BLaER1 treated with 17β-estradiol and CSF1 and Interleukin-3, amounts not matched to agents 10 nM and 100 nM (cell line): Measurements from ENCODE around the gene IL4R.

Source experiments
- H3K27ac ChIP-seq, 11 experiments: shearing (Covaris generic); formaldehyde crosslinking; 2 replicates each; pipeline ENCODE4 v1.8.1; 2022
- H3K27me3 ChIP-seq, 11 experiments: shearing (Covaris generic); formaldehyde crosslinking; 2 replicates each; pipeline ENCODE4 v1.8.1; 2022
- H3K36me3 ChIP-seq, 11 experiments: shearing (Covaris generic); formaldehyde crosslinking; 2 replicates each; pipeline ENCODE4 v1.8.1; 2022
- H3K4me1 ChIP-seq, 10 experiments: shearing (Covaris generic); formaldehyde crosslinking; 2 replicates each; pipeline ENCODE4 v1.8.1; 2022
- H3K4me2 ChIP-seq, 11 experiments: shearing (Covaris generic); formaldehyde crosslinking; 2 replicates each; pipeline ENCODE4 v1.8.1; 2022
- H3K4me3 ChIP-seq, 10 experiments: shearing (Covaris generic); formaldehyde crosslinking; 2 replicates each; pipeline ENCODE4 v1.8.1; 2022
- H3K9ac ChIP-seq, 11 experiments: shearing (Covaris generic); formaldehyde crosslinking; 2 replicates each; pipeline ENCODE4 v1.8.1; 2022
- H3K9me3 ChIP-seq, 11 experiments: shearing (Covaris generic); formaldehyde crosslinking; replicated peaks in 1 of 11; 2 replicates each; pipeline ENCODE4 v1.8.1; 2022
- H4K20me1 ChIP-seq, 11 experiments: shearing (Covaris generic); formaldehyde crosslinking; 2 replicates each; pipeline ENCODE4 v1.8.1; 2022
- Cebpa-rat ChIP-seq, 11 experiments: shearing (Covaris generic); IDR thresholded peaks; 2 replicates each; pipeline ENCODE4 v1.8.1; 2022

Gene IL4R

DNA sequence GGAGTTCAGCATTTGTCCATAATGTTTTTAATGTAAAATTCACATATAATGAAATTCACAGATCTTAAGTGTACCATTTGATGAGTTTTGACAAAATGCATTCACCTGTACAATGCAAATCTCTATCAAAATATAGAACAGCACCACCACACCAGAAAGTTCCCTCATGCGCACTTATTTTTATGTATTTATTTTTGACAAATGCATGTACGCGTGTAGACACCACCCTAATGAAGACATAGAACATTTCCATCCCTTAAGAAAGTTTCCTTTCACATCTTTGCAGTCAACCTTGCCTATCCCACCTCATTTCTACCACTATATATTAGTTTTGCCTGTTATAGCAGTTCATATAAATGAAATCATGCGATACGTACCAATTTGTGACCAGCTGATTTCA is 15.6 kb upstream of the IL4R start:
- Histone ChIP-seq H3K4me1 (peaks cover 0 to 19% (median 9%) of the 10 kb centered on the region in 10 experiments; a peak in 13 of 20 replicates), H3K27me3 (no peaks in the 10 kb centered on the region), H3K4me2 (no peak overlapping the region), H3K36me3 (no peaks in the 10 kb centered on the region), H3K9ac (no peak overlapping the region), H3K27ac (no peak overlapping the region), H3K4me3 (no peak overlapping the region), H4K20me1 (no peaks in the 10 kb centered on the region), H3K9me3 (no peaks in the 10 kb centered on the region)
- no peak for TF ChIP-seq Cebpa-rat (IDR thresholded peaks at IDR 0.05)

DNA sequence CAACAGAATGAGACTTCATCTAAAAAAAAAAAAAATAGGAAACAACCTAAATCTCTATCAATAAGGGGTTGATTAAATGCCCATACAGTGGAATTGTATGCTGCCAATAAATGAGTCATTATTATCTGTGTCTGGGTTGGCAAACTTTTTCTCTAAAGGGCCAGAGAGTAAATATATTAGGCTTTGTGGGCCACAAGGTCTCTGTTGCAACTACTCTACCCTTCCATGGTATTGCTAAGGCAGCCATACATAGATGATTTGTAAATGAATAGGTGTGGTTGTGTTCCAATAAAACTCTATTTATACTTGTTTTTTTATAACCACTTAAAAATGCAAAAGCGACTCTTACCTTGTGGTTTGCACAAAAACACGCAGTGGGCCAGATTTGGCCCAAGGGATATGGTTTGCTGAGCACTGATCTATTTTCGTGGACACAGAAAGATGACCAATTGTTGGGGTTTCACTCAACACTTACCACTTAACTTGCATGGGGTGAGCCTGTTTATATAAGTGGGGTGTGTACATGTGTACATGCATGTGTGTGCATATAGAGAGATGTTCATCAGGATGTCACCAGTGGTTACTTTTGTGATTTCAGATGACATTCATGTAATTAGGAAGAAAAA is 12.4 kb upstream of the IL4R start:
- Histone ChIP-seq H4K20me1 (no peaks in the 10 kb centered on the region), H3K36me3 (no peaks in the 10 kb centered on the region), H3K4me2 (no peak overlapping the region), H3K4me1 (peaks cover 0 to 45% (median 17%) of the 10 kb centered on the region in 10 experiments; a peak in 13 of 20 replicates), H3K27me3 (no peaks in the 10 kb centered on the region), H3K4me3 (no peak overlapping the region), H3K27ac (no peak overlapping the region), H3K9ac (no peak overlapping the region), H3K9me3 (no peaks in the 10 kb centered on the region)
- TF ChIP-seq Cebpa-rat (IDR thresholded peaks at IDR 0.05): no peak

DNA sequence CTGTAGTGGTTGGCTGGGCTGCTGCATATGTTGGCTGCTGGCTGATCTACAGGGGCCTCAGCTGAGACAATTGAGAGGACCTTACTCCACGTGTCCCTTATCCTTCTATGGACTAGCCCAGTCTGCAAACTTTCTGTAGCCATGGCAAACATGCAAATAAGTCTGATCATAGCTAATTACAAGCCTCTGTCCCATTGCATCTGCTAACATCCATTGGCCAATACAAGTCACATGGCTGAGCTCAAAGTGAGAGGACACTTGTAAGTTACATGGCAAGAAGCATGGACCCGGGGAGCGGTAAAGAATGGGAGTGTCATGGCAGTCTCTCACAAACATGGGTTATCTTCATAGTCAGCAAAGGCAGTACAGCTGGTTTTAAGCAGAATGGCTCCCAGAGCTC is 11.6 kb upstream of the IL4R start:
- Histone ChIP-seq H3K9ac (no peak overlapping the region), H3K4me2 (no peak overlapping the region)

DNA sequence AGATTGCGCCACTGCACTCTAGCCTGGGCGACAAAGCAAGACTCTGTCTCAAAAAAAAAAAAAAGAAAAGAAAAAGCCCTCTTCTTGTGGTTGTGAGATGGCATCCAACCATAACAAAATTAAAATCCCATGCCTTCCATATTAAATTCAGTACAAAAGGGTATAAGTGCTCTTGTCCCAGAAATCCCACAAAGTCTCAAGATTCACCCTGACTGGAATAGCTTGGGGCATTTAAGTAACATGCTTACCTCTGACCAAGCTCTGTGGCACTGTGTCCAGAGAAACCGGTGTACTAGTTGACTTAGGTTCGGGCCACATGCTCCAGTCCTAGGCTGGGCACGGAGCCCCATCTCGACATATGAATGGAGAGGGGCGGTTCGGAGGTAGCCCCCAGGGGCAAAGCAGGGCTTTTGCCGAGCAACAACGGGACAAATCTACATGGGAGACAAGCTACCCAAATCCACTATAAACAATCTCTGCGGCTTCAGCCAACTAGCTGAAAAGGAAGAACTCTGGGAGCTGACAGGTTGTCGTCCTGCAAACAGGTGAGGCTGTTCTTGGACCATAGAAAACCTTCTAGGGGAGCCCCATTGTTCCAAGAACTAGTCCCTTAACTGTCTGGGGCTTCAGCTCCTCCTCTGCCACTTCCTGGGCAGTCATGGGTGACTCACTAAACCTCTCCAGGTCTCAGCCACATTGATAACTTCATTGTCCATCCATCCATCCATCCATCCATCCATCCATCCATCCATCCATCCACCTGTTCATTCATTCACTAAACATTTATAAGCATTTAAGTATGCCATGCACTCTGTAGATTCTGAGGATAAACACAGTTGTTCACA is 10.3 kb upstream of the IL4R start:
- Histone ChIP-seq H3K36me3 (no peaks in the 10 kb centered on the region), H3K4me2 (peak overlapping the region in 6 of 11 experiments; percentile 6 to 65 (median 28); a peak in 7 of 22 replicates), H3K4me1 (peaks cover 0 to 45% (median 17%) of the 10 kb centered on the region in 10 experiments; a peak in 13 of 20 replicates), H3K27ac (no peak overlapping the region), H4K20me1 (no peaks in the 10 kb centered on the region), H3K9me3 (peaks cover 0 to 9% (median 0%) of the 10 kb centered on the region in 11 experiments; a peak in 3 of 22 replicates), H3K4me3 (no peak overlapping the region), H3K27me3 (no peaks in the 10 kb centered on the region), H3K9ac (no peak overlapping the region)
- no peak for TF ChIP-seq Cebpa-rat (IDR thresholded peaks at IDR 0.05)

More for the DNA sequence above, 11.6 kb upstream of the IL4R start:
- H3K9me3 ChIP-seq: 0 out of 22 replicates have a peak, but pooled peaks cover 0 to 5% (median 0%) of the 10 kb centered on the region in 11 experiments
- peaks cover 0 to 45% (median 17%) of the 10 kb centered on the region in 10 experiments; a peak in 13 of 20 replicates for H3K4me1 ChIP-seq
- H4K20me1 ChIP-seq: no peaks in the 10 kb centered on the region
- no peak overlapping the region for H3K27ac ChIP-seq
- H3K27me3 ChIP-seq: no peaks in the 10 kb centered on the region
- no peak overlapping the region for H3K4me3 ChIP-seq
- TF ChIP-seq Cebpa-rat (IDR thresholded peaks at IDR 0.05): no peak
- H3K36me3 ChIP-seq: no peaks in the 10 kb centered on the region

DNA sequence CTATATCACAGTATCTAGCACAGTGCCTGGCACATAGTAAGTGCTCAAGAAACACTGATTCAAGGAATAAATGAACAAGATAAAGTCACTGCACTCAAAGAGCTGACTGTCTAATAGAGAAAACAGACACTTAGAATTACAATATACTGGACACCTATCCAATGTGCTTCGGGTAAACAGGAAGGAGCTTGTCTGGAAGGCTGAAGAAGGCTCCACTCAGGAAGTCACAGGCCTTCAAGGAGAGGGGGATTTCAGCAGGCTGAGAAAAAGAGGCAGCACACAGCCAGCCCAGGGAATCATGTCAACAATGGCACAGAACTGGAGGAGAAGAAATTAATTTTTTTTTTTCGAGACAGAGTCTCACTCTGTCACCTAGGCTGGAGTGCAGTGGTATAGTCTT is 9.7 kb upstream of the IL4R start:
- Histone ChIP-seq H3K36me3 (no peaks in the 10 kb centered on the region), H3K4me2 (peak overlapping the region in 5 of 11 experiments; percentile 6 to 65 (median 9); a peak in 7 of 22 replicates), H3K4me3 (no peak overlapping the region), H3K4me1 (peaks cover 0 to 45% (median 17%) of the 10 kb centered on the region in 10 experiments; a peak in 13 of 20 replicates), H3K9me3 (peaks cover 0 to 9% (median 3%) of the 10 kb centered on the region in 11 experiments; a peak in 6 of 22 replicates), H3K27me3 (no peaks in the 10 kb centered on the region), H4K20me1 (no peaks in the 10 kb centered on the region), H3K27ac (peak overlapping the region in 2 of 11 experiments; percentile 44 to 51; a peak in 2 of 22 replicates), H3K9ac (no peak overlapping the region)
- TF ChIP-seq Cebpa-rat (IDR thresholded peaks at IDR 0.05): no peak

DNA sequence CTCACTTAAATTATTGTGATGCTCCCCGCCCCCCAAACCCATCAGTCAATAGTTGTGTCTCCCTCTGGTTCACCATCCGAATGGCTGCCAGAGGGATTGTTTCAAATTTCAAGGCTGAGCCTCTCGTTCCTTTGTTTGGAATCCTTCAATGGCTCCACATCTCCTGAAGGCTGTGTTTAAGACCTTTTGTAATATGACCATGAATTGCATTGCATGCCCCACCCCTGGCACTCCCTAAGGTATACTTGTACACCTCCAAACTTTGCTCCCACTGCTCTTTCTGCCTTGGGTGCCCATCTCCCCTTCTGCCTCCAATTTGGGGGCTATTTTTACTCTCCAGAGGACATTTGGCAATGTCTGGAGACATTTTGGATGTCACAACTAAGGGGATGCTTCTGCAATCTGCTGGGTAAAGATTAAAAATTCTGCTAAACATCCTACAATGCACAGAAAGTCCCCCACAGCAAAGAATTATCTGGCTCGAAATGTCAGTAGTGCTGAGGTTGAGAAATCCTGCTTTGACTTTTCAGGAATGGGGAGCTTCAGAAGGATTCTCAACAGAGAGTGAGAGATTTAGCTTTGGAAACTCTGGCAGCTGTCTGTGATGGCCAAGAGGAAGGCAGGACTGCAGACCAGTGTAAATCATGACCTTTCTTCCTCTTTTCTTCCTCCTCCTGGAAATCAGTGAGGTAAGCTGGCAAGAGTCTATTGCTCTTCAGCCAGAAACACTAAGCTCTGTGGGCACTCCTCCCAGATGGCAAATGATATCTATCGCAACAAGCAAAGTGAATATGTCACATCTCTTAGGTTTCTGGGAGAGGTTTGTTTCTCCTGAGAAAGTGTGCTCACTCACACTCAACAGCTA is 8.7 kb upstream of the IL4R start:
- Histone ChIP-seq H3K4me2 (peak overlapping the region in 4 of 11 experiments; percentile 10 to 65 (median 38); a peak in 7 of 22 replicates), H3K4me3 (no peak overlapping the region), H3K27ac (peak overlapping the region in 3 of 11 experiments; percentile 40 to 51 (median 44); a peak in 6 of 22 replicates), H3K36me3 (no peaks in the 10 kb centered on the region), H4K20me1 (no peaks in the 10 kb centered on the region), H3K9ac (no peak overlapping the region), H3K4me1 (peaks cover 0 to 35% (median 12%) of the 10 kb centered on the region in 10 experiments; a peak in 13 of 20 replicates), H3K9me3 (peaks cover 0 to 9% (median 3%) of the 10 kb centered on the region in 11 experiments; a peak in 6 of 22 replicates), H3K27me3 (no peaks in the 10 kb centered on the region)
- no peak for TF ChIP-seq Cebpa-rat (IDR thresholded peaks at IDR 0.05)

DNA sequence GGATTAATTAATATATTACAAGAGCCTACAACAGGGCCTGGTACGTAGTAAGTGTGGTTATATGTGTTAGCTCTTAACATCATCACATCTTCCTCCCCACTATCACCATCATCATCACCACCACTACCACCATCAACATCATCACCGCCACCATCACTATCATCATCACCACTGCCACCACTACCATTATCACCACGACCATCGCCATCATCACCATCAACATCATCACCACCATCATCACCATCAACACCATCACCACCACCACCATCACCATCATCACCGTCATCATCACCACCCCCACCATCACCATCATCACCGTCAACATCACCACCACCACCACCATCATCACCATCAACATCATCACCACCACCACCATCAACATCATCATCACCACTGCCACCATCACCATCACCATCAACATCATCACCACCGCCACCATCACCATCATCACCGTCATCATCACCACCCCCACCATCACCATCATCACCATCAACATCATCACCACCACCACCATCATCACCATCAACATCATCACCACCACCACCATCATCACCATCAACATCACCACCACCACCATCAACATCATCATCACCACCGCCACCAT is 7.8 kb upstream of the IL4R start:
- Histone ChIP-seq H3K4me2 (peak overlapping the region in 3 of 11 experiments; percentile 37 to 65 (median 38); a peak in 6 of 22 replicates), H3K27ac (peak overlapping the region in 2 of 11 experiments; percentile 44 to 51; a peak in 3 of 22 replicates), H4K20me1 (no peaks in the 10 kb centered on the region), H3K4me1 (peaks cover 0 to 31% (median 11%) of the 10 kb centered on the region in 10 experiments; a peak in 12 of 20 replicates), H3K4me3 (no peak overlapping the region), H3K9me3 (peaks cover 0 to 9% (median 3%) of the 10 kb centered on the region in 11 experiments; a peak in 6 of 22 replicates), H3K36me3 (no peaks in the 10 kb centered on the region), H3K27me3 (no peaks in the 10 kb centered on the region), H3K9ac (no peak overlapping the region)
- TF ChIP-seq Cebpa-rat (IDR thresholded peaks at IDR 0.05): no peak

DNA sequence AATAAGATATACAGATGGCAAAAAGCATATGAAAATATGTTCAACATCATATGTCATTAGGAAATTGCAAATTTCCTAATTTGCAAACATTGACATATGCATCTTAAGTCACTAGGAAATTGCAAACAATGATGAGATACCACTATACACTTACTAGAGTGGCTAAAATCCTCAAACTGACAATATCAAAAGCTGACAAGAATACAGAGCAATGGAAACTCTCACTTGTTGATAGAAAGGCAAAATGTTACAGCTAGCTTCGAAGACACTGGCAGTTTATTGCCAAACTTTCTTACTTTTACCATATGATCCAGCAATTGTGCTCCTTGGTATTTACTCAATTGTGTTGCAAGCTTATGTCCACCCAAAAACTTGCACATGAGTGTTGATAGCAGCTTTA is 5.0 kb upstream of the IL4R start:
- no peak overlapping the region for H3K4me3 ChIP-seq
- H3K4me2 ChIP-seq: no peak overlapping the region
- H3K4me1 ChIP-seq: peaks cover 0 to 40% (median 9%) of the 10 kb centered on the region in 10 experiments; a peak in 14 of 20 replicates
- H3K9ac ChIP-seq: no peak overlapping the region
- no peak overlapping the region for H3K27ac ChIP-seq
- H3K36me3 ChIP-seq: no peaks in the 10 kb centered on the region
- TF ChIP-seq Cebpa-rat (IDR thresholded peaks at IDR 0.05): no peak
- H3K27me3 ChIP-seq: peaks cover 0 to 8% (median 0%) of the 10 kb centered on the region in 11 experiments; a peak in 1 of 22 replicates
- H3K9me3 ChIP-seq: peaks cover 0 to 9% (median 3%) of the 10 kb centered on the region in 11 experiments; a peak in 6 of 22 replicates
- H4K20me1 ChIP-seq: no peaks in the 10 kb centered on the region
